Measurements from ENCODE around the gene SFTPD.
A peak's percentile ranks its signal among the peaks of the same experiment; 100 is the strongest.

Gene SFTPD

GRCh38 chr10:79930751-79931150 lies 18.2 kb downstream of the SFTPD start:
- Histone ChIP-seq H3K36me3 (ENCODE audit: insufficient read depth, low read length) (no peaks in the 10 kb centered on the region), H2AFZ (ENCODE audit: low read length) (no peak overlapping the region), H3K4me1 (ENCODE audit: insufficient read depth, low read length, poor library complexity, severe bottlenecking) (no peaks in the 10 kb centered on the region), H3K9me2 (replicated peaks; ENCODE audit: low read depth, low read length) (no peaks in the 10 kb centered on the region), H3K27me3 (ENCODE audit: insufficient read depth, low read length, poor library complexity, severe bottlenecking) (no peaks in the 10 kb centered on the region), H3F3A (ENCODE audit: low read depth) (no peaks in the 10 kb centered on the region), H3K4me3 (ENCODE audit: low read length, poor library complexity, severe bottlenecking) (no peak overlapping the region), H4K20me1 (ENCODE audit: insufficient read depth, low read length, poor library complexity, severe bottlenecking) (no peaks in the 10 kb centered on the region), H3K79me2 (ENCODE audit: insufficient read depth, low read length) (no peaks in the 10 kb centered on the region), H3K4me2 (ENCODE audit: low read depth, low read length, poor library complexity, severe bottlenecking) (no peak overlapping the region), H3K9me3 (ENCODE audit: insufficient read depth, low read depth, low read length) (no peaks in the 10 kb centered on the region), H3K9ac (ENCODE audit: low read depth, low read length, poor library complexity, severe bottlenecking) (no peak overlapping the region)
- no peak for TF ChIP-seq EZH2phosphoT487 (IDR thresholded peaks at IDR 0.05; ENCODE audit: borderline replicate concordance)
- no peak for TF ChIP-seq CTCF (conservative IDR thresholded peaks at IDR 0.05; ENCODE audit: low read length)

- H3K4me2 ChIP-seq (ENCODE audit: low read depth, low read length, poor library complexity, severe bottlenecking), result no peak overlapping the region
- no peak overlapping the region for H3K9ac ChIP-seq (ENCODE audit: low read depth, low read length, poor library complexity, severe bottlenecking)
- no peaks in the 10 kb centered on the region for H3K27me3 ChIP-seq (ENCODE audit: insufficient read depth, low read length, poor library complexity, severe bottlenecking)
- H3K4me1 ChIP-seq (ENCODE audit: insufficient read depth, low read length, poor library complexity, severe bottlenecking), result no peaks in the 10 kb centered on the region
- no peak overlapping the region for H3K4me3 ChIP-seq (ENCODE audit: low read length, poor library complexity, severe bottlenecking)
- H3K79me2 ChIP-seq (ENCODE audit: insufficient read depth, low read length), result no peaks in the 10 kb centered on the region
- no peaks in the 10 kb centered on the region for H3F3A ChIP-seq (ENCODE audit: low read depth)
- no peaks in the 10 kb centered on the region for H3K9me2 ChIP-seq (replicated peaks; ENCODE audit: low read depth, low read length)
- TF ChIP-seq EZH2phosphoT487 (IDR thresholded peaks at IDR 0.05; ENCODE audit: borderline replicate concordance) (no peak), CTCF (conservative IDR thresholded peaks at IDR 0.05; ENCODE audit: low read length) (no peak)
- no peaks in the 10 kb centered on the region for H3K9me3 ChIP-seq (ENCODE audit: insufficient read depth, low read depth, low read length)
- no peaks in the 10 kb centered on the region for H4K20me1 ChIP-seq (ENCODE audit: insufficient read depth, low read length, poor library complexity, severe bottlenecking)
- H3K36me3 ChIP-seq (ENCODE audit: insufficient read depth, low read length), result no peaks in the 10 kb centered on the region
- no peak overlapping the region for H2AFZ ChIP-seq (ENCODE audit: low read length)
Measured at GRCh38 chr10:79930267-79930666, 18.6 kb downstream of the SFTPD start.

GRCh38 chr10:79929409-79929904 lies 19.4 kb downstream of the SFTPD start:
- Histone ChIP-seq H3K4me2 (ENCODE audit: low read depth, low read length, poor library complexity, severe bottlenecking) (peak overlapping the region; percentile 8), H3K36me3 (ENCODE audit: insufficient read depth, low read length) (no peaks in the 10 kb centered on the region), H3K9me2 (replicated peaks; ENCODE audit: low read depth, low read length) (no peaks in the 10 kb centered on the region), H3K4me1 (ENCODE audit: insufficient read depth, low read length, poor library complexity, severe bottlenecking) (no peaks in the 10 kb centered on the region), H3K9me3 (ENCODE audit: insufficient read depth, low read depth, low read length) (no peaks in the 10 kb centered on the region), H2AFZ (ENCODE audit: low read length) (peak overlapping the region; percentile 63), H3K27me3 (ENCODE audit: insufficient read depth, low read length, poor library complexity, severe bottlenecking) (no peaks in the 10 kb centered on the region), H3K4me3 (ENCODE audit: low read length, poor library complexity, severe bottlenecking) (no peak overlapping the region), H3K79me2 (ENCODE audit: insufficient read depth, low read length) (no peaks in the 10 kb centered on the region), H3K9ac (ENCODE audit: low read depth, low read length, poor library complexity, severe bottlenecking) (no peak overlapping the region), H3F3A (ENCODE audit: low read depth) (no peaks in the 10 kb centered on the region), H4K20me1 (ENCODE audit: insufficient read depth, low read length, poor library complexity, severe bottlenecking) (no peaks in the 10 kb centered on the region)
- TF ChIP-seq EZH2phosphoT487 (IDR thresholded peaks at IDR 0.05; ENCODE audit: borderline replicate concordance) (no peak), CTCF (conservative IDR thresholded peaks at IDR 0.05; ENCODE audit: low read length) (peak; percentile 90)
